Hematopoietic multipotent progenitor cell (in vitro differentiated cells): Measurements from ENCODE around the gene PTPRF. TPM values are rescaled to one million over a fixed set of nuclear protein-coding genes. Genes with fewer than 3 reads are reported as not detected.
A peak's percentile ranks its signal among the peaks of the same experiment; 100 is the strongest.
"Not testable (repeated sequence)": the region's sequence is repeated elsewhere in the genome, so short reads cannot be mapped to it uniquely, and the experiment has no call there.

Source experiments
- DNase-seq, 3 donors: peaks; one replicate each; pipeline ENCODE4 v3.0.0-alpha.2; 2011 to 2015; ENCODE audit warnings: low read depth in 2 of 3, low spot score in 2 of 3
- total RNA-seq: library from RNA; depleted of rRNA; stranded (reverse); fragments of >200 nt; gene quantifications from one replicate; pipeline ENCODE4 v1.2.3, GENCODE V29; 2012

Gene PTPRF
- total RNA-seq, 1 donor: 1.9 TPM

- DNase-seq: no peak
These were observed 6.2 kb downstream of the PTPRF start for GRCh38 chr1:43536864-43537358.

- DNase-seq: no peak
These were observed 6.9 kb downstream of the PTPRF start for GRCh38 chr1:43537423-43538142.

- no peak for DNase-seq
These were observed 7.4 kb downstream of the PTPRF start for GRCh38 chr1:43538143-43538487.

GRCh38 chr1:43538969-43539368 lies 8.3 kb downstream of the PTPRF start:
- no peak for DNase-seq

- no peak for DNase-seq
These were observed 9.2 kb downstream of the PTPRF start for GRCh38 chr1:43539726-43540434.

GRCh38 chr1:43540653-43541071 lies 10.0 kb downstream of the PTPRF start:
- DNase-seq: no peak

GRCh38 chr1:43541141-43541540 lies 10.5 kb downstream of the PTPRF start:
- no peak for DNase-seq

- no peak for DNase-seq
These were observed 11.2 kb downstream of the PTPRF start for GRCh38 chr1:43541721-43542401.

- no peak for DNase-seq
These were observed 12.1 kb downstream of the PTPRF start for GRCh38 chr1:43542527-43543458.

GRCh38 chr1:43543567-43543966 lies 12.9 kb downstream of the PTPRF start:
- no peak for DNase-seq

GRCh38 chr1:43545339-43545694 lies 14.6 kb downstream of the PTPRF start:
- no peak for DNase-seq

GRCh38 chr1:43545695-43546387 lies 15.2 kb downstream of the PTPRF start:
- DNase-seq: peak in 1 of 3 donors; percentile 26

- DNase-seq: no peak
These were observed 15.9 kb downstream of the PTPRF start for GRCh38 chr1:43546388-43547100.

- DNase-seq: no peak
These were observed 16.9 kb downstream of the PTPRF start for GRCh38 chr1:43547538-43548072.

GRCh38 chr1:43548285-43549271 lies 17.9 kb downstream of the PTPRF start:
- DNase-seq: no peak

- DNase-seq: not testable (repeated sequence)
These were observed 18.7 kb downstream of the PTPRF start for GRCh38 chr1:43549394-43549793.

GRCh38 chr1:43549921-43550597 lies 19.4 kb downstream of the PTPRF start:
- DNase-seq: peak in 2 of 3 donors; percentile 28 to 43
